ENCODE data around the gene ARMC7. TPM values are rescaled to one million over a fixed set of nuclear protein-coding genes. Genes with fewer than 3 reads are reported as not detected.
"Not testable (repeated sequence)": the region's sequence is repeated elsewhere in the genome, so short reads cannot be mapped to it uniquely, and the experiment has no call there.

The ARMC7 gene
- total and polyA plus RNA-seq, 7 donors: 3.2 to 18.9 (median 7.8) TPM

- DNase-seq: no peak
- Histone ChIP-seq H3K9me3 (no peaks in the 10 kb centered on the region), H3K27me3 (no peaks in the 10 kb centered on the region), H3K27ac (peak overlapping the region in 2 of 4 donors; percentile 64 to 80), H3K4me1 (peaks cover 5 to 19% (median 14%) of the 10 kb centered on the region in 4 donors), H3K36me3 (no peaks in the 10 kb centered on the region), H3K4me3 (no peak overlapping the region)
- TF ChIP-seq EP300 (IDR thresholded peaks at IDR 0.05) (no peak), POLR2A (IDR thresholded peaks at IDR 0.05) (no peak), POLR2AphosphoS5 (IDR thresholded peaks at IDR 0.05) (no peak), CTCF (IDR thresholded peaks at IDR 0.05) (no peak)
- intact Hi-C loops (cut with DNase I): no loop called here
- 88 to 95% methylated on average over 3 of the region's 3 CpGs for WGBS, 2 donors
Observed at GRCh38 chr17:75155191-75155601, 45.4 kb downstream of the ARMC7 start.

GRCh38 chr17:75158480-75158879 lies 48.7 kb downstream of the ARMC7 start:
- intact Hi-C loops (cut with DNase I); H3K4me3 ChIP-seq; H3K27me3 ChIP-seq; H3K9me3 ChIP-seq; H3K27ac ChIP-seq; H3K36me3 ChIP-seq; DNase-seq: not testable (repeated sequence)
- H3K4me1 ChIP-seq: peaks cover 3 to 10% (median 8%) of the 10 kb centered on the region in 4 donors
- WGBS, 2 donors: 95 to 96% methylated on average over 8 of the region's 8 CpGs

GRCh38 chr17:75159196-75160031 lies 49.6 kb downstream of the ARMC7 start:
- intact Hi-C loops (cut with DNase I): no loop called here
- no peak for DNase-seq
- no peak for TF ChIP-seq CTCF (IDR thresholded peaks at IDR 0.05)
- no peak for TF ChIP-seq POLR2AphosphoS5 (IDR thresholded peaks at IDR 0.05)
- TF ChIP-seq POLR2A (IDR thresholded peaks at IDR 0.05): no peak
- TF ChIP-seq EP300 (IDR thresholded peaks at IDR 0.05): no peak
- Histone ChIP-seq H3K9me3 (no peaks in the 10 kb centered on the region), H3K36me3 (peaks cover 0 to 10% (median 0%) of the 10 kb centered on the region in 4 donors), H3K27ac (no peak overlapping the region), H3K4me3 (no peak overlapping the region), H3K4me1 (peaks cover 0 to 5% (median 4%) of the 10 kb centered on the region in 4 donors), H3K27me3 (no peaks in the 10 kb centered on the region)
- WGBS, 2 donors: 84 to 88% methylated on average over 4 of the region's 4 CpGs

GRCh38 chr17:75160211-75160610 lies 50.4 kb downstream of the ARMC7 start:
- intact Hi-C loops (cut with DNase I): no loop called here
- Histone ChIP-seq H3K36me3 (peaks cover 0 to 17% (median 0%) of the 10 kb centered on the region in 4 donors), H3K27me3 (no peaks in the 10 kb centered on the region), H3K4me3 (no peak overlapping the region), H3K27ac (no peak overlapping the region), H3K4me1 (no peaks in the 10 kb centered on the region), H3K9me3 (no peaks in the 10 kb centered on the region)
- 94% methylated on average over 5 of the region's 5 CpGs for WGBS, 2 donors
- TF ChIP-seq POLR2AphosphoS5 (IDR thresholded peaks at IDR 0.05) (no peak), CTCF (IDR thresholded peaks at IDR 0.05) (no peak), POLR2A (IDR thresholded peaks at IDR 0.05) (no peak), EP300 (IDR thresholded peaks at IDR 0.05) (no peak)
- DNase-seq: no peak

GRCh38 chr17:75163074-75163473 lies 53.3 kb downstream of the ARMC7 start:
- no peak for DNase-seq
- 79 to 90% methylated on average over 5 of the region's 5 CpGs for WGBS, 2 donors
- no peaks in the 10 kb centered on the region for H3K9me3 ChIP-seq
- no peak overlapping the region for H3K4me3 ChIP-seq
- no peaks in the 10 kb centered on the region for H3K27me3 ChIP-seq
- no peaks in the 10 kb centered on the region for H3K4me1 ChIP-seq
- intact Hi-C loops (cut with DNase I): no loop called here
- peaks cover 4 to 43% (median 12%) of the 10 kb centered on the region in 4 donors for H3K36me3 ChIP-seq
- H3K27ac ChIP-seq: no peak overlapping the region
- no peak for TF ChIP-seq POLR2A (IDR thresholded peaks at IDR 0.05)
- TF ChIP-seq CTCF (IDR thresholded peaks at IDR 0.05): no peak
- no peak for TF ChIP-seq POLR2AphosphoS5 (IDR thresholded peaks at IDR 0.05)
- no peak for TF ChIP-seq EP300 (IDR thresholded peaks at IDR 0.05)

GRCh38 chr17:75164606-75165005 lies 54.8 kb downstream of the ARMC7 start:
- H3K27me3 ChIP-seq; H3K4me3 ChIP-seq; DNase-seq; H3K9me3 ChIP-seq; intact Hi-C loops (cut with DNase I); H3K4me1 ChIP-seq; H3K27ac ChIP-seq: not testable (repeated sequence)
- H3K36me3 ChIP-seq: peaks cover 4 to 57% (median 19%) of the 10 kb centered on the region in 4 donors
- 95 to 97% methylated on average over 15 of the region's 15 CpGs for WGBS, 2 donors

Data from sigmoid colon (tissue), 7 donors.